Stomach (tissue), 9 donors: ENCODE results near the gene RHOH. TPM values are rescaled to one million over a fixed set of nuclear protein-coding genes. Genes with fewer than 3 reads are reported as not detected.
"Not testable (repeated sequence)": the region's sequence is repeated elsewhere in the genome, so short reads cannot be mapped to it uniquely, and the experiment has no call there.

Experiments
- DNase-seq, 2 donors: peaks; one replicate each; pipeline versions ENCODE4 v3.0.0 to v3.0.0-alpha.2; 2013 to 2019
- H3K27ac ChIP-seq, 5 donors: fragments of 200-600 bp in 4 of 5; sonication (generic) in 4 of 5; one replicate each; pipeline ENCODE4 v1.5.1; 2013 to 2019; ENCODE audit warnings: mild to moderate bottlenecking in 1 of 5, moderate library complexity in 1 of 5
- H3K27me3 ChIP-seq, 3 donors: fragments of 200-600 bp; sonication (generic); one replicate each; pipeline ENCODE4 v1.5.1; 2017 to 2019; ENCODE audit warnings: mixed run types in 1 of 3
- H3K36me3 ChIP-seq, 4 donors: fragments of 200-600 bp; sonication (generic); 1 replicate in 3 of 4; 2 replicates in 1 of 4; pipeline ENCODE4 v1.5.1; 2016 to 2019
- H3K4me1 ChIP-seq, 4 donors: fragments of 200-600 bp; sonication (generic); one replicate each; pipeline ENCODE4 v1.5.1; 2016 to 2019
- H3K4me3 ChIP-seq, 4 donors: fragments of 200-600 bp; sonication (generic) in 3 of 4; one replicate each; pipeline ENCODE4 v1.5.1; 2016 to 2019; ENCODE audit warnings: mild to moderate bottlenecking in 1 of 4
- H3K9me3 ChIP-seq, 4 donors: fragments of 200-600 bp; sonication (generic); one replicate each; pipeline ENCODE4 v1.5.1; 2016 to 2019
- CTCF ChIP-seq, 7 experiments: fragments of 450-650 bp in 4 of 7; fragments of 200-600 bp in 3 of 7; sonication (generic) in 3 of 7; IDR thresholded peaks; one replicate each; pipeline ENCODE4 v1.5.1; 2016 to 2019; ENCODE audit warnings: antibody characterized with exemption in 7 of 7, control low read depth in 2 of 7, mild to moderate bottlenecking in 1 of 7
- EP300 ChIP-seq: sonication (generic); formaldehyde crosslinking; IDR thresholded peaks from one replicate; pipeline ENCODE4 v1.6.1; 2017; ENCODE audit warnings: antibody characterized with exemption
- POLR2A ChIP-seq, 4 donors: fragments of 450-650 bp; IDR thresholded peaks; one replicate each; pipeline ENCODE4 v1.6.1; 2016; ENCODE audit warnings: antibody characterized with exemption in 4 of 4, control low read depth in 2 of 4, mild to moderate bottlenecking in 1 of 4, moderate library complexity in 1 of 4
- POLR2AphosphoS5 ChIP-seq, 3 donors: sonication (generic); formaldehyde crosslinking; IDR thresholded peaks; one replicate each; pipeline ENCODE4 v1.6.1; 2016; ENCODE audit warnings: antibody characterized with exemption in 3 of 3
- WGBS, 5 donors: extraction: QIAGEN DNeasy Blood & Tissue Kit in 3 of 5; methylation state at CpG; one replicate each; pipeline versions ENCODE4 v1.1.5 to v1.1.7; 2013 to 2018; 5-methylcytosine and 5-hydroxymethylcytosine counted together
- intact Hi-C: fragments of 100-400 bp; cut with DNase I; formaldehyde crosslinking; loops from one replicate; pipeline ENCODE4 v1.15.1; 2023; ENCODE audit warnings: low total_unique reads
- polyA plus RNA-seq, 3 donors: library from polyadenylated mRNA; stranded (reverse); fragments of 200-250 nt; gene quantifications; one replicate each; pipeline ENCODE4 v1.2.3, GENCODE V29; 2013
- total RNA-seq, 5 donors: library from RNA; depleted of rRNA; stranded (reverse); fragments of >200 nt; gene quantifications; one replicate each; pipeline versions ENCODE4 v1.1.0 to v1.2.3, GENCODE V29; 2014 to 2016
- donor health status: healthy with polysubstance abuse.
- donor health status: Bipolar disorder and iron deficiency.
- donor health status: healthy.

The RHOH gene
- total and polyA plus RNA-seq, 8 donors: 1.3 to 7.5 (median 4.0) TPM

- intact Hi-C loops: no loop called here
- Histone ChIP-seq H3K4me3 (no peak overlapping the region), H3K4me1 (peaks cover 0 to 16% (median 4%) of the 10 kb centered on the region in 4 donors), H3K27ac (no peak overlapping the region), H3K36me3 (no peaks in the 10 kb centered on the region), H3K9me3 (no peaks in the 10 kb centered on the region), H3K27me3 (no peaks in the 10 kb centered on the region)
- TF ChIP-seq CTCF (IDR thresholded peaks at IDR 0.05) (no peak), POLR2AphosphoS5 (IDR thresholded peaks at IDR 0.05) (no peak), POLR2A (IDR thresholded peaks at IDR 0.05) (no peak), EP300 (no peak)
- 87 to 95% (median 91%) methylated on average over 8 of the region's 8 CpGs for WGBS, 5 donors
- no peak for DNase-seq
Observed at GRCh38 chr4:40288566-40288965, 91.7 kb downstream of the RHOH start.

- Histone ChIP-seq H3K9me3 (no peaks in the 10 kb centered on the region), H3K27me3 (no peaks in the 10 kb centered on the region), H3K27ac (peak overlapping the region in 3 of 5 donors; percentile 5 to 44 (median 16)), H3K4me3 (no peak overlapping the region), H3K4me1 (peaks cover 0 to 16% (median 4%) of the 10 kb centered on the region in 4 donors), H3K36me3 (no peaks in the 10 kb centered on the region)
- DNase-seq: peak in 1 of 2 donors; percentile 66
- intact Hi-C loops: loop anchor here (10.0 kb wide), 1 partner anchor 125 kb away; no protein-coding TSS in a partner anchor
- TF ChIP-seq POLR2A (IDR thresholded peaks at IDR 0.05): no peak
- no peak for TF ChIP-seq CTCF (IDR thresholded peaks at IDR 0.05)
- TF ChIP-seq EP300: no peak
- no peak for TF ChIP-seq POLR2AphosphoS5 (IDR thresholded peaks at IDR 0.05)
- WGBS, 5 donors: 26 to 41% (median 35%) methylated on average over 7 of the region's 7 CpGs
Observed at GRCh38 chr4:40289366-40290188, 92.7 kb downstream of the RHOH start.

GRCh38 chr4:40290611-40291186 lies 93.9 kb downstream of the RHOH start:
- WGBS, 5 donors: 80 to 88% (median 87%) methylated on average over 2 of the region's 2 CpGs
- H3K36me3 ChIP-seq, H3K9me3 ChIP-seq, DNase-seq, H3K27me3 ChIP-seq, H3K27ac ChIP-seq, H3K4me3 ChIP-seq: not testable (repeated sequence)
- peaks cover 0 to 16% (median 4%) of the 10 kb centered on the region in 4 donors for H3K4me1 ChIP-seq
- intact Hi-C loops: loop anchor here (10.0 kb wide), 1 partner anchor 126 kb away; no protein-coding TSS in a partner anchor

- no peaks in the 10 kb centered on the region for H3K36me3 ChIP-seq
- H3K4me1 ChIP-seq: peaks cover 0 to 16% (median 4%) of the 10 kb centered on the region in 4 donors
- H3K27ac ChIP-seq: no peak overlapping the region
- intact Hi-C loops: loop anchor here (10.0 kb wide), 1 partner anchor 128 kb away; no protein-coding TSS in a partner anchor
- H3K4me3 ChIP-seq: no peak overlapping the region
- H3K9me3 ChIP-seq: no peaks in the 10 kb centered on the region
- no peak for TF ChIP-seq POLR2A (IDR thresholded peaks at IDR 0.05)
- TF ChIP-seq EP300: no peak
- no peak for TF ChIP-seq CTCF (IDR thresholded peaks at IDR 0.05)
- no peak for TF ChIP-seq POLR2AphosphoS5 (IDR thresholded peaks at IDR 0.05)
- 76 to 97% (median 87%) methylated on average over 2 of the region's 2 CpGs for WGBS, 5 donors
- DNase-seq: no peak
- H3K27me3 ChIP-seq: no peaks in the 10 kb centered on the region
Observed at GRCh38 chr4:40292313-40292759, 95.5 kb downstream of the RHOH start.
